Peyer's patch (tissue), 4 donors: Measurements from ENCODE around the gene MYBPC1.
"Not testable (repeated sequence)": the region's sequence is repeated elsewhere in the genome, so short reads cannot be mapped to it uniquely, and the experiment has no call there.

ENCODE experiments used
- CTCF ChIP-seq, 6 experiments: fragments of 450-650 bp in 4 of 6; fragments of 200-600 bp in 2 of 6; sonication (generic) in 1 of 6; IDR thresholded peaks; one replicate each; pipeline ENCODE4 v1.5.1; 2017 to 2019; ENCODE audit warnings: antibody characterized with exemption in 6 of 6, mild to moderate bottlenecking in 3 of 6, moderate library complexity in 1 of 6
- POLR2A ChIP-seq, 2 donors: fragments of 450-650 bp; IDR thresholded peaks; one replicate each; pipeline ENCODE4 v1.5.1; 2017; ENCODE audit warnings: antibody characterized with exemption in 2 of 2, mild to moderate bottlenecking in 2 of 2, moderate library complexity in 2 of 2

- TF ChIP-seq CTCF, POLR2A (IDR thresholded peaks at IDR 0.05): not testable (repeated sequence)
Observed at GRCh38 chr12:101681627-101682026, 86.9 kb downstream of the MYBPC1 start.
